Measurements from ENCODE around the gene ADK. TPM values are rescaled to one million over a fixed set of nuclear protein-coding genes. Genes with fewer than 3 reads are reported as not detected.

The ADK gene
- total RNA-seq, 1 donor from 2014 or later, result 26.2 TPM

DNA sequence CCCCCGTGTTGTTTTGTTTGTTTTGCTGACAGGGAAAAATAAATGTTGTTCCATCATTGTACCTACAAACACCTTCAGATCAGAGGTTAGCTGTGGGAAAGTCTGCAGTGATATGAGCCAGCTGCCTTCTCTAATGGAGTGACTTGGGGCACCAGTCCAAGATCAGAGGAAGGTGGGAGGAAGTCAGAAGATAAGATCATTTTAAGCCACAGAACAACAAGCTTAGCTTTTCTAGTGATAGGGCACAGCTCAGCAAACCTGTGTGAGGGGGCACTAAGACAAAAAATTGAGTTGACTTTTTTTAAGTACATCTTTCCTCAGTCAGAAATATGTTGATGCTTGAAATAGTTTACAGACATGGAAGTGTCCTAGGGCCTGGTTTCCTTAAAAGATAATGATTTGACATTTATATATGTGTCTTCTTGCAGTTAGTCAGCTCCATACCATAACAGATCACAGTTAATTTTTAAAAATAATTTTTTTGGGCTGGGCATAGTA, 435.1 kb downstream of the ADK start:
- peaks cover 52% of the 10 kb centered on the region for H3K4me1 Mint-ChIP-seq
- H3K36me3 Mint-ChIP-seq, result peaks cover 1% of the 10 kb centered on the region
- no peaks in the 10 kb centered on the region for H3K27me3 Mint-ChIP-seq (ENCODE audit: low read depth)
- TF ChIP-seq CTCF (IDR thresholded peaks at IDR 0.05; ENCODE audit: unreplicated experiment), result no peak
- no peak for DNase-seq (ENCODE audit: low spot score in 2 of 2, unreplicated experiment in 2 of 2)
- no peak overlapping the region for H3K4me3 Mint-ChIP-seq
- H3K27ac Mint-ChIP-seq, result peak overlapping the region; percentile 72
- peaks cover 5% of the 10 kb centered on the region for H3K9me3 Mint-ChIP-seq

- no peaks in the 10 kb centered on the region for H3K9me3 Mint-ChIP-seq
- TF ChIP-seq CTCF (IDR thresholded peaks at IDR 0.05; ENCODE audit: unreplicated experiment), result no peak
- H3K4me3 Mint-ChIP-seq, result no peak overlapping the region
- no peaks in the 10 kb centered on the region for H3K36me3 Mint-ChIP-seq
- no peaks in the 10 kb centered on the region for H3K27me3 Mint-ChIP-seq (ENCODE audit: low read depth)
- peak overlapping the region; percentile 17 for H3K27ac Mint-ChIP-seq
- no peak for DNase-seq (ENCODE audit: low spot score in 2 of 2, unreplicated experiment in 2 of 2)
- peaks cover 54% of the 10 kb centered on the region for H3K4me1 Mint-ChIP-seq
These were observed 436.3 kb downstream of the ADK start for GRCh38 chr10:74587109-74587854.

DNA sequence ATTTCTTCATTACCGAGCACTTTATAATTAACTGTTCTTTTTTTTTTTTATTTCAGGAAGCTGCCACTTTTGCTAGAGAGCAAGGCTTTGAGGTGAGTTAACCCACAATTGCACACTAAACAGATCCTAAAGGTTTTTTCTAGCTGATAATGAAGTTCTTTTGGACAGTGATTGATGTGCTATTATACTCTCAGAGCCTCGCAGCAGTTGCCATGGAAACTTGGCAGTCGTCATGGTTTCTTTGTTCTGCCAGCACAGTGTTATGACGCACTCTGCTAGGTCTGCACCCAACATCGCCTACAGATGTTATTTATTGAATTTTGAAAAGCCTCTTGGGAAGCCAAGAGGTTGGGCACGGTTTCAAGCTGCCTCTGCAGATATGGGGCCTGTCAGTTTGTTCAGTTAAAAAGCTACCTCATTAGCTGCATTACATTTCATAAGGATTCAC, 438.2 kb downstream of the ADK start:
- no peaks in the 10 kb centered on the region for H3K27me3 Mint-ChIP-seq (ENCODE audit: low read depth)
- TF ChIP-seq CTCF (IDR thresholded peaks at IDR 0.05; ENCODE audit: unreplicated experiment), result no peak
- no peak overlapping the region for H3K4me3 Mint-ChIP-seq
- no peaks in the 10 kb centered on the region for H3K36me3 Mint-ChIP-seq
- H3K27ac Mint-ChIP-seq, result peak overlapping the region; percentile 90
- no peaks in the 10 kb centered on the region for H3K9me3 Mint-ChIP-seq
- DNase-seq (ENCODE audit: low spot score in 2 of 2, unreplicated experiment in 2 of 2), result peak; percentile 45 to 69
- peaks cover 54% of the 10 kb centered on the region for H3K4me1 Mint-ChIP-seq

DNA sequence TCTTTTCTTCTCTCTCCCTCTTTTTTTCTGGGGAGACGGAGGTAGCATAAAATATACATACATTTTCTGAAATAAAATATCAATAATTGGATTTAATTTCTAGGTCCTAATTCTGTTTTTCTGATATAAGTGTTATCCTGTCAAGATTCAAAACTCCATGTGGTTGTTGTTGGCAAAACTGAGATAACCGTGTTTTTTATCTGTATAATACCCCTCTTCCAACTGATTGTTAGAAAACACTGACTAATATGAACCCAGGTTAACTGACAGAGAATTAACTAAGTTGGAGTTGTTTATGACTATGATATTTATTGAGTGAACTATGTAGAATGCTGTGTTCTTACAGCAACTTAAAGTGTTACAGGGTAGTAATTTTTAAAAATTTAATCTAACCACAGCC, 438.8 kb downstream of the ADK start:
- TF ChIP-seq CTCF (IDR thresholded peaks at IDR 0.05; ENCODE audit: unreplicated experiment), result no peak
- no peaks in the 10 kb centered on the region for H3K27me3 Mint-ChIP-seq (ENCODE audit: low read depth)
- peak overlapping the region; percentile 90 for H3K27ac Mint-ChIP-seq
- H3K4me3 Mint-ChIP-seq, result no peak overlapping the region
- peaks cover 53% of the 10 kb centered on the region for H3K4me1 Mint-ChIP-seq
- no peaks in the 10 kb centered on the region for H3K36me3 Mint-ChIP-seq
- DNase-seq (ENCODE audit: low spot score in 2 of 2, unreplicated experiment in 2 of 2), result no peak
- H3K9me3 Mint-ChIP-seq, result no peaks in the 10 kb centered on the region

DNA sequence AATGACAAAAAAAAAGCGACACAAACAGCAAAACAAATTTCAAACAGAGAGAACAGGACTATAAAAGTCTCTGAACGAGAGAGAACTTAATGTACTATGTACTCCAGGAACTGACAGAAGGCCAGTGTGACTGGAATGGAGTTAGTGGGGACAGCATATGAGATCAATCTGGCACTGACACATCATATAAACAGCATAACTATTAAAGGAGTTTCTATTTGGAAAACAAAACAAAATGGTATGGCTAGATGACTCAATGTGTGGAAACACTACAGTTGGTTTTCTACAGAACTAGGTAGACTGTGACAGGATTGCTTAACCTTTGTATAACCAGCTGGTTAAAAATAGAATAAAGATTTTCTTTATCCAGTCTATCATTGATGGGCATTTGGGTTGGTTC, 442.4 kb downstream of the ADK start:
- Mint-ChIP-seq H3K4me1 (peaks cover 31% of the 10 kb centered on the region), H3K27me3 (ENCODE audit: low read depth) (no peaks in the 10 kb centered on the region), H3K9me3 (no peaks in the 10 kb centered on the region), H3K27ac (no peak overlapping the region), H3K36me3 (no peaks in the 10 kb centered on the region), H3K4me3 (no peak overlapping the region)
- TF ChIP-seq CTCF (IDR thresholded peaks at IDR 0.05; ENCODE audit: unreplicated experiment), result no peak
- no peak for DNase-seq (ENCODE audit: low spot score in 2 of 2, unreplicated experiment in 2 of 2)

Data from mesothelial cell of epicardium (in vitro differentiated cells).